Large intestine (tissue), 3 donors: Measurements from ENCODE around the gene CPSF4. TPM values are rescaled to one million over a fixed set of nuclear protein-coding genes. Genes with fewer than 3 reads are reported as not detected.
A peak's percentile ranks its signal among the peaks of the same experiment; 100 is the strongest.
"Not testable (repeated sequence)": the region's sequence is repeated elsewhere in the genome, so short reads cannot be mapped to it uniquely, and the experiment has no call there.

ENCODE experiments used
- DNase-seq, 2 donors: peaks; one replicate each; pipeline versions ENCODE4 v3.0.0 to v3.0.0-alpha.2; 2013
- H3K27ac ChIP-seq: one replicate; pipeline ENCODE4 v1.5.1; 2013; ENCODE audit warnings: low read length
- H3K27me3 ChIP-seq: 2 replicates; pipeline ENCODE4 v1.6.1; 2013; ENCODE audit warnings: low read length; ENCODE audit not compliant: control insufficient read depth, insufficient read depth
- H3K36me3 ChIP-seq: 2 replicates; pipeline ENCODE4 v1.6.1; 2013; ENCODE audit warnings: low read length; ENCODE audit not compliant: control insufficient read depth, insufficient read depth
- H3K4me1 ChIP-seq: one replicate; pipeline ENCODE4 v1.6.1; 2013; ENCODE audit warnings: low read length; ENCODE audit not compliant: control insufficient read depth, insufficient read depth
- H3K4me3 ChIP-seq: one replicate; pipeline ENCODE4 v1.5.1; 2013; ENCODE audit warnings: low read length
- H3K9me3 ChIP-seq: one replicate; pipeline ENCODE4 v1.6.1; 2013; ENCODE audit warnings: mild to moderate bottlenecking, low read depth, low read length, moderate library complexity; ENCODE audit not compliant: control insufficient read depth
- WGBS: methylation state at CpG from one replicate; pipeline ENCODE4 v1.1.5; 2013; ENCODE audit warnings: low lambda C conversion rate; ENCODE audit not compliant: insufficient coverage; 5-methylcytosine and 5-hydroxymethylcytosine counted together
- polyA plus RNA-seq: library from polyadenylated mRNA; unstranded; fragments of 120-200 nt; gene quantifications from one replicate; pipeline ENCODE4 v1.2.1, GENCODE V29; 2013

The CPSF4 gene
- polyA plus RNA-seq, 1 donor, result 29.6 TPM

DNA sequence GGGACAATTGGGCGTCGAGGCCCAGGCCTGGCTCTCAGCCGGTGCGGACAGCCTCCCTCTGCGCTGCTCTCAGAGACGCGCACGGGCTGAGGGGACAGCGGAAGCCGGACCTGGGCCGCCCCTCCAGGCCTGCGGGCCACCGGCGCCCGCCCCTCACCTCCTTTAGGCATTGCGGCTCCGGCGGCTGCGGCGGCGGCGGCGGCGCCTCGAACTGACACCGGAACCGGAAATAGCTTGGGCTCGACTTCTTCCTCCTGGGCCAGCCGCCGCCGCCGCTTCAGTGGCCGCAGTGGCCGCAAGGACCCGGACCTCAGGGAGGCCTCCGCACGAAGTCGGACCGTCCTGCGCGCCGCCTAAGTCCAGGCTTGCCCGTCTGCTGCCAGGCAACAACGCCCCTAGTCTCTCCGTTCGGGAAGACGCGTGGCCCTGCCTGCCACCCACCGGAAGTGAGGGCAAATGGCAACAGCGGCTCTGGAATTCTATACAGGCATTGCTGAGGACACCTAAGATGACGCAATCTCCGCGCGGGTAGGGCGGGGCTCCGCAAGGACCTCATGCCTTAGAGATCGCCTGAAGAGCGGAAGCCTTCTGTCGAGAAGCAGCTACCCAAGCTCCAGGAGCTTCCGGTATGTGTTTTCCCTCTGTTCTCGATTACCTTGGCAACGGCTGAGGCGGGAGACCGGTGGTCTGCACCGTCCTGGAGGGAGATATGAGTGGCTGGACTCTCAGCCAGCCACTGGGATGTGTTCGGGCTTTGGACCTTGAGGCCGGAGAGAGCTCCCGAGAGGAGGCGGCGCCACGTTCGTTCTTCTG is 30.2 kb upstream of the CPSF4 start, which contains the start of the genes BUD31 and PDAP1:
Gene BUD31 (plus strand): TSS at position 591 of the 813 bp plus-strand sequence. CDS start 2,124 bp downstream, outside the sequence.
Gene PDAP1 (minus strand): TSS at position 219 of the 813 bp plus-strand sequence. CDS start 49 bp downstream, at position 170.
- peaks cover 42% of the 10 kb centered on the region for H3K36me3 ChIP-seq
- peak within 1 kb of the TSS; percentile 88 for H3K27ac ChIP-seq
- peak; percentile 91 to 97 for DNase-seq
- H3K4me3 ChIP-seq, result peak within 1 kb of the TSS; percentile 90
- no CpG with 5 or more reads among the region's 72 CpGs for WGBS
- no peaks in the 10 kb centered on the region for H3K9me3 ChIP-seq
- peaks cover 4% of the 10 kb centered on the region for H3K4me1 ChIP-seq
- H3K27me3 ChIP-seq, result no peaks in the 10 kb centered on the region

GRCh38 chr7:99409192-99409572 is 29.6 kb upstream of the CPSF4 start:
- Histone ChIP-seq H3K27ac (peak overlapping the region; percentile 88), H3K4me1 (peaks cover 4% of the 10 kb centered on the region), H3K4me3 (peak overlapping the region; percentile 90), H3K36me3 (peaks cover 42% of the 10 kb centered on the region), H3K9me3 (no peaks in the 10 kb centered on the region), H3K27me3 (no peaks in the 10 kb centered on the region)
- WGBS, result 0% methylated on average over 5 of the region's 18 CpGs
- DNase-seq, result no peak

- 60% methylated on average over 1 of the region's 3 CpGs for WGBS
- Histone ChIP-seq H3K36me3 (peaks cover 42% of the 10 kb centered on the region), H3K4me1 (peaks cover 4% of the 10 kb centered on the region), H3K9me3 (no peaks in the 10 kb centered on the region), H3K27me3 (no peaks in the 10 kb centered on the region), H3K27ac (no peak overlapping the region), H3K4me3 (peak overlapping the region; percentile 90)
- no peak for DNase-seq
These were observed 28.9 kb upstream of the CPSF4 start for GRCh38 chr7:99409806-99410205.

- DNase-seq, result no peak
- no CpG with 5 or more reads among the region's 2 CpGs for WGBS
- Histone ChIP-seq H3K4me1 (peaks cover 4% of the 10 kb centered on the region), H3K36me3 (peaks cover 46% of the 10 kb centered on the region), H3K4me3 (no peak overlapping the region), H3K9me3 (no peaks in the 10 kb centered on the region), H3K27ac (no peak overlapping the region), H3K27me3 (no peaks in the 10 kb centered on the region)
These were observed 28.1 kb upstream of the CPSF4 start for GRCh38 chr7:99410635-99411034.

- H3K4me3 ChIP-seq, H3K27ac ChIP-seq, H3K4me1 ChIP-seq, H3K9me3 ChIP-seq, H3K27me3 ChIP-seq: not testable (repeated sequence)
- H3K36me3 ChIP-seq, result peaks cover 89% of the 10 kb centered on the region
- WGBS, result no CpG with 5 or more reads among the region's 17 CpGs
- peak in 1 of 2 donors; percentile 23 for DNase-seq
These were observed 23.1 kb upstream of the CPSF4 start for GRCh38 chr7:99415513-99416127.

DNA sequence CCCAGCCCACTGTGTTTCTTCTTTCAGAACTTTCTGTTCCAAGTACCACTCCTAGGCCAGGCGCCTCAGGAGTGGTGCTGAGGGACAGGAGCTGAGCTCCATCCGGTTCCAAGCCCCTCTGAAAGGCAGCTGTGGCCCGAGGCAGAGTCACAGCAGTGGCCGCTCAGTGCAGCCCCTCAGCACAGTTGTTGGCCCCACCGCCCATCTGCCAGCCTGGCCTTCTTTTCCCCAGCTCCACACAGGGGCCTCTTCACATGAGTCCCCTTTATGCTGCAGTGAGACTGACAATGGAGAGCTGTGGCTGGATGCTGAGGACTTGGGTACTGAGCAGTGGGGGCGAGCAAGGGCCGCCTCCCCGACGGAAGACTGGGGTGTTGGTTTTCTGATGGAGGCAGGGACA is 20.5 kb upstream of the CPSF4 start:
- no peak overlapping the region for H3K27ac ChIP-seq
- no peak overlapping the region for H3K4me3 ChIP-seq
- H3K36me3 ChIP-seq, result peaks cover 85% of the 10 kb centered on the region
- no peaks in the 10 kb centered on the region for H3K27me3 ChIP-seq
- no peak for DNase-seq
- no CpG with 5 or more reads among the region's 9 CpGs for WGBS
- H3K4me1 ChIP-seq, result no peaks in the 10 kb centered on the region
- H3K9me3 ChIP-seq, result no peaks in the 10 kb centered on the region

- no peak for DNase-seq
- no peaks in the 10 kb centered on the region for H3K4me1 ChIP-seq
- H3K27me3 ChIP-seq, result no peaks in the 10 kb centered on the region
- H3K9me3 ChIP-seq, result no peaks in the 10 kb centered on the region
- peaks cover 86% of the 10 kb centered on the region for H3K36me3 ChIP-seq
- no peak overlapping the region for H3K4me3 ChIP-seq
- no peak overlapping the region for H3K27ac ChIP-seq
- no CpG with 5 or more reads among the region's 29 CpGs for WGBS
These were observed 19.3 kb upstream of the CPSF4 start for GRCh38 chr7:99419323-99420021.

- Histone ChIP-seq H3K4me1 (no peaks in the 10 kb centered on the region), H3K36me3 (peaks cover 86% of the 10 kb centered on the region), H3K4me3 (no peak overlapping the region), H3K27me3 (no peaks in the 10 kb centered on the region), H3K9me3 (peaks cover 2% of the 10 kb centered on the region), H3K27ac (no peak overlapping the region)
- WGBS, result no CpG with 5 or more reads among the region's 5 CpGs
- no peak for DNase-seq
These were observed 18.5 kb upstream of the CPSF4 start for GRCh38 chr7:99420213-99420612.

DNA sequence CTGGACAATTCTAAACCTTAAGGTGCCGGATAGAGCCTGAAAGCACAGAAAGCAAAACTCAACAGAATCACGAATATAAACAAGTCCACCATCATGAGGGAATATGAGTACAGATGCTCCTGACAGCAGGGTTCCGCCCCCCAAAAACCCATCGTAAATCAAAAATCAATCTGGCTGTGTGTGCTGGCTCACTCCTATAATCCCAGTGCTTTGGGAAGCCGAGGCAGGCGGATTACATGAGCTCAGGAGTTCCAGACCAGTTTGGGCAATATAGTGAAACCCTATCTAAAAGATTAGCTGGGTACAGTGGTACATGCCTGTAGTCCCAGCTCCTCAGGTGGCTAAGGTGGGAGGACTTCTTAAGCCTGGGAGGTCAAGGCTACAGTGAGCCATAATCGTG is 17.8 kb upstream of the CPSF4 start:
- Histone ChIP-seq H3K4me1 (no peaks in the 10 kb centered on the region), H3K27ac (no peak overlapping the region), H3K36me3 (peaks cover 86% of the 10 kb centered on the region), H3K9me3 (peaks cover 3% of the 10 kb centered on the region), H3K27me3 (no peaks in the 10 kb centered on the region), H3K4me3 (no peak overlapping the region)
- DNase-seq, result no peak
- WGBS, result no CpG with 5 or more reads among the region's 7 CpGs

DNA sequence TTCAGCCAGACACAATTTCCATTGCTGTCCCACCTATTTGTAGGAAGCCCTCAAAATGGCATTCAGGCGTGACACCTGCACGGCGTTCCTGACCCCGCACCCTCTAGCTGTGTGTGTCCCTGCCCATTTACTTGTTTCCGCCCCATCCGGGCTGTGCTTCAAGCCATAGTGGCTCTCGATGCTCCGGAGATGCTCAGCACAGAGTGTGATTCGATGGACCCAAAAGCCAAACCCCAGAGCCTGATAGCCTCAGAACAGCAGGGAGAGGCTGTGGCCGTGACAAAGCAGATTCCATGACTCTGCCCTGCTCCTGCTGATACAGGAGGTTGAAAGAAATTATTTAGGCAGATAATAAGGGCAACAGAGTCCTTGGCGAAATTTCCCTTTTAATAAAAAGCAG is 16.6 kb upstream of the CPSF4 start:
- no peak overlapping the region for H3K4me3 ChIP-seq
- H3K9me3 ChIP-seq, result peaks cover 3% of the 10 kb centered on the region
- H3K4me1 ChIP-seq, result no peaks in the 10 kb centered on the region
- peak overlapping the region; percentile 12 for H3K27ac ChIP-seq
- H3K27me3 ChIP-seq, result no peaks in the 10 kb centered on the region
- DNase-seq, result no peak
- H3K36me3 ChIP-seq, result peaks cover 78% of the 10 kb centered on the region
- WGBS, result no CpG with 5 or more reads among the region's 11 CpGs
